A204.1 (cell line): Measurements from ENCODE around the gene RFX6.

Experiments
- FAIRE-seq: peaks from 2 replicates; lab custom pipeline; 2012; peaks lifted over from hg19 to GRCh38; lab: Jason Lieb, UNC

The RFX6 gene

DNA sequence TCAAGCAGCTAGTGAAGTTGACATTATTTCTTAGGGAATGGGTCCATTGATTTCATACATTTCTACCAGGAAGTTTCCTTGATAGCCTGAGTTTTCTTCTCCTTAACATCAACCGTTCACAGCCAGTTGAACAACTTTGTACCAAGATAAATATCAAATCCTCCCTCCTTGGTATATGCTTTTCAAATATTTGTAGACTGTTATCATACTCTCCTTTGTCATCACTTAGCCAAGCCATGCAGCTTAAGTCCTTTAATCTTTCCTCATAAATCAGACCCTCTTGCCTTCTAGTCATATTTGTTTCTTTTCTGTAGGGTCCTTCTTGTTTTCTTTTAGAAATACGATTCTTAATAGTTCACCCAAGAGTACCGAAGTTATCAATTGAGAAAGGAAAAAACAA is 25.6 kb downstream of the RFX6 start:
- FAIRE-seq, result no peak

DNA sequence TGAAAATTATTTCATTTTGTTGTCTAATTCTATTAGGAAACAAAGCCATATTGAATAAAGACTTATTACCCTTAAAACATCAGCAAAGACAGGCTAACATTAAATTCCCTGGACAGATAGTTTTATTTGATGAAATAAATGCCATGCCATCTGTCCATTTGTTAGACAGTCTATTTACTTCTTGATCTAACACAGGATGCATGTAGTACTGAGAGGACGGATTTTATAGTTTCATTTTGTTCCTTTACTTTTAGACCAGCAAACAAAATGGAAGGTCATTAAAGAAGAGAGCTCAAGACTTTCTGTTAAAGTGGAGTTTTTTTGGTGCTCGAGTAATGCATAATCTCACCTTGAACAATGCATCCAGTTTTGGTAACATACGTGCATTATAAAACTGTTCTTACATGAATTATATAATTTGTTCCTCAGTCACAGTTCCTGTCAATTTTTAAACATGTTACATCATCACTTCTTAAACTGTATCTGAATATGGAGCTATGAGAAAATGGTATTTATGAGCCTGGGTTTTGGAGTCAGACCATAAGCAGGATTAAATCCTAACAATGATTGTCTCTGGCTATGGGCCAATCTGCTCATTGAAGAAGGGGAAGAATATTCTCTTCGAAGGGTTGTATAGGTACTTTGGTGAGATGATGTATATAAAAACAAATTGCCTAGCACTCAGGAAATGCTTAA is 46.0 kb downstream of the RFX6 start:
- FAIRE-seq, result no peak

DNA sequence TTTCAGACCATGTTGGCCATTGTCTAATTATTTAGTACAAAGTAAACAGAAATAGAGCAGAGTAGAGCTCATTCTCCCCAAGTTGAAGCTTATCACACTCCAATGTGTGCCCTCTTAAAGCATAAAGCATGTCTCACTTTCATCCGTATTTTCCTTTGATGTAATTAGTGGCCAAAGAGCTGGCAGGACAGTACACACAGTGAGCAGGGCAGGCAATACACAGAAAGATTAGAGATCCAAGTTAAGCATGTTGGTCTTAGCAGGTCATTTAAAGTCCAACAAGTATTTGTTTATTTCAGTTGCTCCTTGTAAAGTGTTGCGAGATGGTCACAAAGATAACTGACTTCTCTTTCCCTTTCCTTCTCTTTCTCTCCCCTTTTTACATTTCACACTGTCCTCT is 47.2 kb downstream of the RFX6 start:
- no peak for FAIRE-seq

DNA sequence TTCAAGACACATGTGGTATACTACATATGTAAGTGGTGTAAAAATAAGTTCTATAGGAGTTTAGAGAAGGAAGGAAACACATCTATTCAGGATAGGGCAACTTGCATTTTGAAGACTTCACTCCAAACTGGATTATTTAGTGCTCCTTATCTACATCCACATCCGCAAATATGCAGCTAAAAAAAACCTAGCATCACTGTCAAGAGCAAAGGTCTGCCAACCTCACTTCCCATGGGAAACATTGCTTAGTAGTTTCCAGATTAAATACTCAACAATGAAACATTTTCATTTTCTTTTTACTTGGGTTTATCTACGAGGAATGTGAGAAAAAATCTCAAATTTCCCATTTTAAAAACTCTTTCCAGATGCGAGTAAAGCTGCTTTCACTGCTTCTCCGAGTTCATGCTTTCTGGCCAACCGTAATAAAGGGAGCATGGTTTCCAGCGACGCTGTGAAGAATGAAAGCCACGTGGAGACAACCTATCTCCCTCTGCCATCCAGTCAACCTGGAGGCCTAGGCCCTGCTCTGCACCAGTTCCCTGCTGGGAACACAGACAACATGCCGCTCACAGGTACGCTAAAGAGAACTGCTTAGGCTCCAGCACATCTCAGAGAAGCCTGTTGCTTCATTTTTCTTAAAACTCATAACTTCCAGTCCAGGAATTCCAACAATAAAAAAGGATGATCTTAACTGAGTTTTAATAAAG is 48.2 kb downstream of the RFX6 start:
- no peak for FAIRE-seq

DNA sequence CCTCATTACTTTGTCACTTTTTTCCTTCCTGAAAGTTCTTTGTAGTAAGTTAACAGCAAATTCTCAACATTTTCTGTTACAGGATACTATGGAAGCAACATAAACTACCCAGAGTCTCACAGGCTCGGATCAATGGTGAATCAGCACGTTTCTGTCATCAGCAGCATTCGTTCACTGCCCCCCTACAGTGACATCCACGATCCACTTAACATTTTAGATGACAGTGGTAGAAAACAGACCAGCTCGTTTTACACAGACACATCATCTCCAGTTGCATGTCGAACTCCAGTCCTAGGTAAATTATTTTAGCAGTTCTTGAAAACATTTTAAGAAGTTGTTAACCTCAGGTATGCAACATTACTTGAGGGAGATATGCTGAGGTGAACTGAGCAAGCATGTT is 51.6 kb downstream of the RFX6 start:
- FAIRE-seq, result no peak

DNA sequence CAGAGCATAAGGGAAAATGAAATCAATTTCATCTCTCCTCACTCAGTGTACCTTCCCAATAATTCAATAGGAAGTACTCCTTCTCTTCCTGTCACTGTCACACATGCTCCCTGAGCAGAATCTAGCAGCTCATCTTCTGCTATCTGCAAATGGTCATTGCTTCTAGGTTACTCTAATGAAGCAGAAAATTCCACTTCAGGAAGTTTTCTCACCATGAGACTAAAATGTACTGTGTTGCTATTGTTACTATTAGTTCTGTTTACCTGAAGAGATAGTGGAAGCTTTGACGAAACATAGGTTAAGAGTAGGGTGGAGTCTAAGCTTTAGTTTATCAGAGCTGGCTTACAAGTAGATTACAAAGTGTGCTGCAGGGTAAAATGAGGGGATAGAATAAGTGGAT is 52.8 kb downstream of the RFX6 start:
- FAIRE-seq, result no peak

DNA sequence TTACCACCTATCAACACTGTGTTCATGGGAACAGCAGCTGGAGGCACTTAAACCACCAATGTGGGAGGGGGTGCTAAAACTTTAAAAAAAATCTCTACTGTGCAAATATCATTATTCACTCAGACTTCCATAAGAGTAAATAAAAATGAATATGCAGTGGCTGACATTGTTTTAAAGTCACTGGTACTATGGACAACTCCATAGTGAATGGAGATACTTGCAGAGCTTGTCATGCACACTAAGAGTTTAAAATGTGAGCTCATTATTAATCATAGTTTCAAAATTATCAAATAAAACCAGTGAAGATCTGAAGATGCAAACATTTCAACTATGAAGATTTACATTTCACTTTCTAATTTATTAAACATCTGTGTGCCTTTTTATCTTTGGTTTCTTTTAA is 54.4 kb downstream of the RFX6 start:
- no peak for FAIRE-seq

DNA sequence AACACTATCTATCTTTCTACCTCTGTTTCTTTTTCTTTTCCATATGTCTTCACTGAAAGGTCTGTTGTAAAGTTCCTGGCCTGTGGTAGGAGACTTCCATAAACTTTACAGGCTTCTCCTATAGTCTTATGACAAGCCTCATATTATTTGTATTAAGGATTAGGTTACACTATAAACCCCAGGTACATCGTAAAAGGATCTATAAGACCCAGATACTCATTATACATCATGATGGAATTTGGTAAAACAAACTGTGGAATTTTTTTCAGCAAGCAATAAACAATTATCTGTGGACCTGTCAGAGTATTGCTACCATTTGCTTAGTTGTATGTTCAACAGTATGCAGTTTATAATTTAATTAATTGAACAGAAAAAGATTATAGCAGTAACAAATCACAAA is 55.5 kb downstream of the RFX6 start:
- FAIRE-seq, result no peak

DNA sequence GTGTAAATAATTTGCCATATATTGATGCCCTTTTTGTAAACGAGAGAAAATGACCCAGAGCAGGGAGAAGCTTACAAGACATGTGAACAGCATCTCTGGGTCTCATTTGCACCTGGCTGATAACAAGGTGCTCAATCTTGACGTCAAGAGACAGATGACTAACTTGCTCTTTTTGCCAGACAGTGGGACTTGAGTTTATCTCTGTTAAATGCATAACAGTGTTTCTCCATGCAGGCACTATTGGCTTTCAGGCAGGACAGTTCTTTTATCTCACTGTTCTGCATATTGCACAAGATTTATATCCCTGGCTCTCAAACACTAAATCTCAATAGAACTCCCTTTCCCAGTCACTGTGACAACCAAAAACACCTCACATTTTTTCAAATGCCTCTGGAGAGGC is 56.4 kb downstream of the RFX6 start:
- no peak for FAIRE-seq

DNA sequence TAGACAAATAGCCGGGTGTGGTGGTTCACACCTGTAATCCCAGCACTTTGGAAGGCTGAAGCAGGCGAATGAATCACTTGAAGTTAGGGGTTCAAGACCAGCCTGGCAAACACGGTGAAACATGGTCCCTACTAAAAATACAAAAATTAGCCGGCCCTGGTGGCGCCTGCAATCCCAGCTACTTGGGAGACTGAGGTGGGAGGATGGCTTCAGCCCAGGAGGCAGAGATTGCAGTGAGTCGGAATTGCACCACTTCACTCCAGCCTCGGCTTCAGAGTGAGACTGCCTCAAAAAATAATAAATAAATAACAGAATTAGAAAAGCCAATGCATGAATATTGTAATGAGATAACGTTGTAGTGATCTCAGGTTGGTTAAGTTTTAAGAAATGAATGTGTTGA is 61.3 kb downstream of the RFX6 start:
- FAIRE-seq, result no peak

DNA sequence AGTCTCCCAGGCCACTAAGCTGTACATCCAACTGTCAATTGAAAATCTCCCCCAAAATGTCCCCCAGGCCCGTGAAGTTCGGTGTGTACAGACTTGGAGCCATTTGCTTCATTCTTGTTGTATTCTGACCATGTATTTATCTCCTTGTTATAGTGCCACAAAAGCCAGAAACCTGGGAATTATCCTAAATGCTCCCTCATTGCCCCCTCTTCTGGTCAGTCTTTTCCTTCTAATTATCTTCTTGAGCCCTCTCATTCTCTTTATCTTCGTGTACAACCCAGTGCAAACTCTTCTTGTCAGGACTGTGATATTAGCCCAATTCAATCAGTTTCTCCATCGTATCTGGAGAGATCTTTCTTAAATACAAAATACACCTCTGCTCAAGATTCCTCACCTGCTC is 64.7 kb downstream of the RFX6 start:
- no peak for FAIRE-seq

DNA sequence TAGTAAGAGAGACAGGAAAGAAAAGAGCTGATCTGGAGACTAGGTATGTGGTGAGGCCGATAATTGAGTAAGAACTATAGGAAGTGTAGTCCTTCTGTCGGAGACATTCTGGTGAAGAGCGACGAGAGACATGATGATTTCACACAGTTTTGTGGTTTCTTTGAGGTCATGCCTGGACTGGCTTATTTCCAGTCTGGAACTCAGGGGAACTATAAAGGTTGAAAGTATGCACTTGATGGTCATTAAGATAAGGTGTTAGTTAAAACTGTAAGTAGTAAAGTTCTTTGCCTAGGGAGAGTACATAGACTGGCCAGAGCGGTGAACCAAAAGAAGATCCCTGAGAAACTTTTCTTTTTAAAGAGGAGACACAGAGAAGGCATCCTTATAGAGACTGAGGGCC is 68.8 kb downstream of the RFX6 start:
- FAIRE-seq, result no peak

DNA sequence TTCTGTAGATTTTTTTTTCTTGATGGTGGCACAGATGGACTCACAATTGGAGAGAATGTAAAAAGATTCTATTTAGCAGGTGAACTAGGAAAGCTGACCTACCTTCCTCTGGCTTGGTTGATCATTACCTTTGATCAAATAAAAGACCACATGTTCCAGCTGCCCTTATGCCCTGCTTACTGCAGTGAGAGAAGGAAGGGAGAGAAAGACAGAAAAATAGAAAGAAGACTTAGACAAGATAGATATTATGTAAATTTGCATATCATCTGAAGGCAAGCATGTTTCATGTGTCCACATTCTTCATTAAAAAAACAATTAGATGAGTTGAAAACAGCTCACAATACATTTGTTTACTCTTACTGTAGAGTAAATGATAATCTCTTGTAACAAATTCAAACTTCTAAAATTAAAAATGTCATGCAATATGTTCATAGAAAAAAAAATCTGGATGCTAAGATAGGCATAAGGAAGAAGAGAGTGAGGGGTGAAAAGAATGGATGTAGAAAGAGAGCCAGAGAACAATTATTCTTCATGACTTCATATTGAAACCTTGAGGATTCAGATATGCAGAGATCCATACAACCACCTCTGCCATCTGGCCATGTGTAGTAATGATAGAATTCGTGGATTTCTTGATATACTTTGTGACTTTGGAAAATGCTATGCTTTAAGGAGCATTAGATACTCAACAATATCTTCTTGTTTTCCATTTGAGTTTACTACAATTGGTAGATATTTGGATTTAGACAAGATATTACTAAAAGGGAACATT is 71.7 kb downstream of the RFX6 start:
- FAIRE-seq, result no peak

DNA sequence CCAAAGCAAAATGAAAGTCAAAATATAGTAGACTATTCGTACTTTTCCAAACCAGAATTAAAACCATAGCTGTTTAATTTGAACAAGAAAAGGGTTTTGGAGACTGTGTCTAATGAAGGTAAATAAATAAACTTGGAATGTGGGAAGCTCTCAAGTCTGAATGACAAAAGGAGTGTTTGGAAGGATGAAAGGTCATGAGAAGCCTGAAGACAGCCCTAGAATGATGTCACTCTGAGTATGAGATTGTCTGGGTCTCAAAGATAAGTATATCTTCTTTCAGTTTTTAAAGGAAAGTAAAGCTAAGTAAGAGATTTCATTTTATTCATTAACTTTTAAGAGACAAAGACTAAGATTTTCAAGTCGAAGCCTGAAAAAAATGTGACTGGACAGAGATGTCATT is 72.9 kb downstream of the RFX6 start:
- FAIRE-seq, result no peak

DNA sequence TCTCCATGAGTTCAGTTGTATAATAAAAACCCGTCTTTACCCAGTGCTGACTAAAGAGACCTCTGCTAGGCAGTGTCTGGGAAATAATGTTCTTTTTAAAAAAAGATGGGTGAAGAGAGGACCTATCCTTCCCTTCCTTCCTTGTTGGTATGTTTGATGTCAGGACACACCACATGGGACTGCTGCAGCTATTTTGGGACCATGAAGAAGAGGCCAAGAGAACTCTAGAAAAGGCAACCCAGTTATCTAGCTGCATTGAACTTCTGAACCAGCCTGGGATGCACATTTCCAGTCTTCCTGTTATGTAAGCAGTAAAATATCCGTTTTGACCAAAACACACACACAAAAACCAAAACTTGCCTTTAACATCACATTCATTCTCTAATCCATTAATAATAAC is 77.3 kb downstream of the RFX6 start:
- FAIRE-seq, result no peak

DNA sequence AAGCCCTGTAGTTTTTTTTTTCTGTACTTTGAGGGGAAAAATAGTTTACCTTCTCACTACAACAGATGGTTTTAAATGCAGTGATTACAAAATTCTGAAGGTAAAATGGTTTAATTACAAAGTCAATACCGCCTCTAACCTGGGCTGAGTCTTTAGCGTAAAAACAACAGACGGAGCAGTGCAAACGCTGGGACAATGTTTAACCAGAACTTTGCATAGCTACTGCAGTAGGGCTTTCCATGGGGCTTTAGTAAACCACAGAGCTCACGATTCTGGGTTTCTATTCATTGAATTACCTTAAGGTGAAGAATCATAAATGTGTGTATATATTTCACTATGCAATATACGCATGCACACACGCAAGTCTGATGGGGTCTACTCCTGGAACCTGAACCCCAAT is 77.9 kb downstream of the RFX6 start:
- FAIRE-seq, result no peak

DNA sequence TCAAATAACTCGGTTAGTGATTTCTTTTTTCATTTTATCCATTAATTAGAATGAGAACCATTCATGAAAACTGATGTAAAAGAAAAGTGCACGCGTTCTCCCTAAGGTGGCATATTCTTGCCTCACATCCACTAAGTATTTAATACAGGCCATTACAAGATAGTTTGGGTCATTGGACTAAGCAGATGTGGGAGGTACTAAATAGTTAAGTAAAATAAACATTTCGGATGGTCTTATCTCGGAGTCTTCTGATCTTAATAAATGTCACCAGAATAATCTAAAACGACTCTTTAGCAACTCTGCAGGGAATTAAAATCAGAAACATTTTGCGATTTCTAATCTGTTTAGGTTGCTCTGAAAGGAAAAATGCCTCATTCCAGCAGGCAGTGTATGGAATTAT is 78.7 kb downstream of the RFX6 start:
- FAIRE-seq, result no peak

DNA sequence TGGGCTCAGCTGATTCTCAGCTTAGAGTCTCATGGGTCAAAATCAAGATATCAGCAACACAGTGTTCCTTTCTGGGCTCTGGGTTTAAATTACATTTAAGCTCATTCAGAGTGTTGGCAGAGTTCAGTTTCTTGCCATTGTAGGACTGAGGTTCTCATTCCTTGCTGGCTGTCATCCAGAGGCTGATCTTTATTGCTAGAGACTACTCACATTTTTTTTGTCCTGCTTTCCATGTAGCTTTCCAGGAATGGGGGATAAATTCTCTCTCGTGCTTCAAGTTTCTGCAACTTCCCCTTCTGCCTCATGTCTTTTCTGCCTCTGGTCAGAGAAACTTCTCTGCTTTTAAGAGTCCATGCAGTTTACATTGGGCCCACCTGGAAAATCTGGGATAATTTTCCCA is 86.9 kb downstream of the RFX6 start:
- FAIRE-seq, result no peak

DNA sequence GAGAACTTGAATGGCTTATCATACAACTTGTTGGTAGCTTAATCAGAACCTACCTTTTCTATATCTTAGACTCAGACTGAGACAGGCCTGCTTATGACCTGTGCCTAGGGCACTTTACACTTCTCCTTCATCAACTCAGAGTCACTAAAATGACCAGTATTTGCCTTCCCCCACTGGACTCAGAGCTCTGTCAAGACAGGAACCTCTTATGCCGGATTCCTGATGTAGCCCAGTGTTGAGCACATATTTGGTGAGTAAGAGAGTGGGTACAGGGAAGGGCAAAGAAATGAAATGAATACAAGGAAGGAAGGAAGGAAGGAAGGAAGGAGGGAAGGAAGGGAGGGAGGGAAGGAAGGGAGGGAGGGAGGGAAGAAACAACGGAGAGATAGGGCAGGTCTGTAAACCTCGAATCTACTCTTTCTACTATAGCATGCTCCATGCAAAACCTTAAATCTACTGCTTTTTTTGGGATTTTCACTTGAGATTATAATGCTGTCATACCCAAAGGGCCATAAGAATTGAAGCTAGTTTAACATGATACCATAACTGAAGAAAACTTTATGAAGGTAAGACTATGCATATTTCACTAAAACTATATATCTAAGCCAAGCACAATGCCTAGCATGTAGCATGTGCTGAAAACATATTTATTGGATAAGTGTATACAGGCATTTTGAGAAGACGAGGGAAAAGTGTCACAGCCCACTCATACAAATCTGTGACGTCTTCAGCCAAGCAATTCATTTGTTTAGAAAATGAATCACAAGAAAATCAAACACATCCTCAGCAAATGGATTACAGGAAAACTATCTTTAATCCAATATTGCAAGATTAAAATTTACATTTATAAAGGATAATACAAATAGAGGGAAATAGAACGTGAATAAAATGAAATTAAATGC is 89.9 kb downstream of the RFX6 start:
- FAIRE-seq, result no peak

DNA sequence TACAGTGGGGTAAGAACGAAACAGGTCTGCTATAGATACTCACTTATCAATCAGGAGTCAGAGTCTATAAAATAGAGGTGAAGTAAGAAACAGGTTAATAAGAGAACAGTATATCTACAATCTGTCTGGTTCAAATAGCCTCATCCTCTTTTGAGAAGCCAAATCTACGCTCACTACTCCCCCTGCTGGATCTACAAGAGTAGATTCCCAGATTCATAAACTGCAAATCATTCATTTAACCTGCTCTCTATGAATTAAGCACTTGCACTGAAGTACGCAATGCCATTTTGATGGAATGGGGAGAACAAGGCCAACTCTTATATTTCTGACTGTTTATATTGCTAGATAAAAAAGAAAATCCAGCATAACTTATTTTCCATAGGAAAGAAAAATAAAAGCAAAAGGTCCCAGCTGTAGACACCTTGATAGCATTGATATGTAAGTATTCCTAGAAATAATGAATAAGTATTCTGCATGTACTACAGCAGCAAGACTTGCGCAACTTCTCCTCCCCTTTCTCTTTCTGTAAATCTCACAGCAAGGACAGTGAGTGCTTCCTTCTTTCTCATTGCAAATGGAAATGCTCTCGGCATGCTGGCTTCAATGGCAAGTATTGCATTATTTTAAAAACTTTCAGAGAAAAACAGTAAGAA is 92.3 kb downstream of the RFX6 start:
- peak; percentile 72 for FAIRE-seq

DNA sequence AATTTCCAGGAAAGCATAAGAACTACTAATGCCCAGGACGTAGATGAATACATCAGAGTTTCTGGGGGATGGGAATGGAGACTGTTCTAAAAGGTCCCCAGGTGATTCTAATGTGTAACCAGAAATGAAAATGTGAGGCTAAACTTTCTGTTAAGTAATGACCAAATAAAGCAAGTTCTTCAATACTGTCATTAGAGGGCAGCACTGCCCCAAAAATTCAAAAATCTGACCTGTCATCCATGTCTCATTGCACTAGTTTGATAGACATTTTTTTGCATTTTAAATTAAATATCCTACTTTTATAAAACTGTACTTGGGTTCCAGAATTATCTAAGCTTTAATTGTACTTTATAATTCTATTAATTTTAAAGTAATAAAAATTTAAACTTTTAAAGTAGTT is 94.9 kb downstream of the RFX6 start:
- peak; percentile 97 for FAIRE-seq

DNA sequence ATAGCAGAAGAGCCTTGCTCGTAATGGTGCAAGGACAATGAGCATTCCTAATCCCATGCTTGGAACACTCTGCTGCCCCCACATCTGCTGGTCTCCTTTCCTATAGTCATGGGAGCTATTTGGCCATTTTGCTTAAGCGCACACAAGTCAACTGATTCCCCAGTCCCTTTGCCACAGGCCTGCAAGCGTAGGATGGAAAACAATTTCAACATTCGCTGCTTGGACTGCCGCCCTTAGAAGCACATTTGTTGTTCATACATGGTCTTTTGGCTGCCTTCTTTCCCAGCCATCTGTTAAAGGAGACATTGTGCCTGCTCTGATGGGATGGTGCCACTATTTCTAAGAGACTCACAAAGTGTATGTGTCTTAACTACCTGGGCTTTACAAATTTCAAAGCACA is 96.9 kb downstream of the RFX6 start:
- FAIRE-seq, result no peak
